A673 (cell line): ENCODE measurements around the gene RNF128. TPM values are rescaled to one million over a fixed set of nuclear protein-coding genes. Genes with fewer than 3 reads are reported as not detected.

Experiments used
- BruUV-seq: library from RNA; stranded (reverse); fragments of 400-500 nt; replicated peaks from 2 replicates; lab custom pipeline; 2021; lab: Mats Ljungman, UMichigan
- CTCF ChIA-PET: fragments of 300-600 bp; sonication (Branson Sonifier 250); formaldehyde crosslinking; loops from one replicate; lab custom pipeline; 2022; ENCODE audit warnings: antibody characterized with exemption; lab: Charles Lee
- POLR2A ChIA-PET: fragments of 300-600 bp; sonication (Branson Sonifier 250); formaldehyde crosslinking; loops from one replicate; lab custom pipeline; 2022; ENCODE audit warnings: antibody characterized with exemption; ENCODE audit not compliant: low non-redundant PET; lab: Charles Lee
- DNase-seq: peaks from one replicate; pipeline ENCODE4 v3.0.0-alpha.2; 2015; ENCODE audit warnings: low spot score
- H3K27ac ChIP-seq: fragments of 200-600 bp; sonication (generic); 2 replicates; pipeline ENCODE4 v1.5.1; 2016; ENCODE audit warnings: mixed run types, low read depth, mild to moderate bottlenecking, mixed read lengths, antibody characterized with exemption, low read length; ENCODE audit not compliant: poor library complexity, severe bottlenecking
- H3K27me3 ChIP-seq: fragments of 200-600 bp; sonication (generic); replicated peaks from 2 replicates; pipeline ENCODE4 v1.6.1; 2017; ENCODE audit warnings: mixed run types, low read depth, mild to moderate bottlenecking, mixed read lengths, antibody characterized with exemption, low read length; ENCODE audit not compliant: insufficient read depth, poor library complexity
- H3K36me3 ChIP-seq: fragments of 200-600 bp; sonication (generic); 2 replicates; pipeline ENCODE4 v1.6.1; 2016; ENCODE audit warnings: mixed run types, mild to moderate bottlenecking, mixed read lengths, antibody characterized with exemption, low read length; ENCODE audit not compliant: insufficient read depth, poor library complexity, severe bottlenecking
- H3K4me1 ChIP-seq: fragments of 200-600 bp; sonication (generic); 2 replicates; pipeline ENCODE4 v1.6.1; 2017; ENCODE audit warnings: mixed run types, mild to moderate bottlenecking, mixed read lengths, antibody characterized with exemption, low read length; ENCODE audit not compliant: insufficient read depth, poor library complexity, severe bottlenecking
- H3K4me3 ChIP-seq: fragments of 200-600 bp; sonication (generic); 2 replicates; pipeline ENCODE4 v1.5.1; 2016; ENCODE audit warnings: low read depth, mixed run types, mild to moderate bottlenecking, mixed read lengths, low read length; ENCODE audit not compliant: poor library complexity, severe bottlenecking
- H3K9me3 ChIP-seq: fragments of 200-600 bp; sonication (generic); 2 replicates; pipeline ENCODE4 v1.6.1; 2016; ENCODE audit warnings: mixed run types, low read depth, mild to moderate bottlenecking, mixed read lengths, antibody characterized with exemption, low read length; ENCODE audit not compliant: poor library complexity, severe bottlenecking
- EZH2 ChIP-seq: fragments of 200-600 bp; sonication (generic); IDR thresholded peaks from 2 replicates; pipeline ENCODE4 v1.6.1; 2017; ENCODE audit warnings: borderline replicate concordance, low read depth, mild to moderate bottlenecking, mixed read lengths, antibody characterized with exemption, low read length; ENCODE audit not compliant: poor library complexity, severe bottlenecking
- intact Hi-C: fragments of 100-400 bp; cut with micrococcal nuclease; formaldehyde crosslinking; loops from one replicate; pipeline ENCODE4 v1.10.0; 2022; ENCODE audit not compliant: unreplicated experiment
- total RNA-seq: library from RNA; stranded (reverse); gene quantifications from 2 replicates; pipeline ENCODE4 v1.2.3, GENCODE V29; 2021
- TF ChIP-seq, protein P1 (sequence below): fragments of 300-800, 200-600 bp; sonication (generic); conservative IDR thresholded peaks from 2 replicates; pipeline ENCODE4 v1.5.1; 2017; ENCODE audit warnings: low read depth, mild to moderate bottlenecking, antibody characterized with exemption, low read length, moderate library complexity, mixed read lengths

RNF128 gene
- total RNA-seq, 1 experiment from 2014 or later, result not detected

DNA sequence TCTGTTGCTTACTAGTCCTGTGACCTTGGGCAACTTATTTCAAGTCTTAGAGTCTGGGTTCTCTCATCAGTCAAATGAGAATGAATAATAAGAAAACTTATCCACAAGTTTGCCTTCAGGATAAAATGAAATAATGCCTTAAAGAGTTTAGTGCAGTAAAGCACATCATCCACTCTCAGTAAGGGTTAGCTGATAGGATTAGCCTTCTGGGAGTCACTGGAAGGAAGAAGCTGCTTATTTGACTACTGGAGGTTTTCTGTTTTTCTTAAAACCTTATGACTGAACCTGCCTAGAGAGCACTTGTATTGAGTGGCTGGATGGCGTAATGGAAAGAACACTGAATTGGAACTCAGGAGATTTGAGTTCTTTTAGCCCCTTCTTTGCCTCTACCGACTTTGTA is 1.8 kb downstream of the RNF128 start:
- intact Hi-C loops, result no loop called here
- Histone ChIP-seq H3K4me1 (no peaks in the 10 kb centered on the region), H3K36me3 (no peaks in the 10 kb centered on the region), H3K27me3 (peaks cover 61% of the 10 kb centered on the region), H3K27ac (no peak overlapping the region), H3K4me3 (no peak overlapping the region), H3K9me3 (no peaks in the 10 kb centered on the region)
- ChIA-PET CTCF (no interaction called here), POLR2A (no interaction called here)
- BruUV-seq, result no TSS peak
- TF ChIP-seq, protein P1, sequence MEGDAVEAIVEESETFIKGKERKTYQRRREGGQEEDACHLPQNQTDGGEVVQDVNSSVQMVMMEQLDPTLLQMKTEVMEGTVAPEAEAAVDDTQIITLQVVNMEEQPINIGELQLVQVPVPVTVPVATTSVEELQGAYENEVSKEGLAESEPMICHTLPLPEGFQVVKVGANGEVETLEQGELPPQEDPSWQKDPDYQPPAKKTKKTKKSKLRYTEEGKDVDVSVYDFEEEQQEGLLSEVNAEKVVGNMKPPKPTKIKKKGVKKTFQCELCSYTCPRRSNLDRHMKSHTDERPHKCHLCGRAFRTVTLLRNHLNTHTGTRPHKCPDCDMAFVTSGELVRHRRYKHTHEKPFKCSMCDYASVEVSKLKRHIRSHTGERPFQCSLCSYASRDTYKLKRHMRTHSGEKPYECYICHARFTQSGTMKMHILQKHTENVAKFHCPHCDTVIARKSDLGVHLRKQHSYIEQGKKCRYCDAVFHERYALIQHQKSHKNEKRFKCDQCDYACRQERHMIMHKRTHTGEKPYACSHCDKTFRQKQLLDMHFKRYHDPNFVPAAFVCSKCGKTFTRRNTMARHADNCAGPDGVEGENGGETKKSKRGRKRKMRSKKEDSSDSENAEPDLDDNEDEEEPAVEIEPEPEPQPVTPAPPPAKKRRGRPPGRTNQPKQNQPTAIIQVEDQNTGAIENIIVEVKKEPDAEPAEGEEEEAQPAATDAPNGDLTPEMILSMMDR, result no peak
- no peak for TF ChIP-seq EZH2
- no peak for DNase-seq

DNA sequence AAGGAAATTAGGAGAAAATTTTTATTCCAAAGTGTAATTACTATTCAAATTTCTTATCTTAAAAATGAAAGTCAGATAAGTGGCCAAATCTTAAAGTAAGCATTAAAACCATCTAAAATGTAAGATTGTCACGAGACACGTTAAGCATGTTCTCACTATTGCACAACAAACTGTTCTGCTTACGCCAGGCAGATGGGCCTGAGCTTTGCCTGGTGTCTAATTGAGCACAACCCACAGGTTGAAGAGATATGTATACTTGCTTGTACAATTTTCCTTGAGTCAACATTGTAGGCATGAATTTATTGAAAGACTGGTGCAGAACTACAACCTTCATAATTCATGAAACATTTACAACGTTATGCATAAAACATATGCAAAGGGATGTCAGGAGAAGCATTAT is 3.9 kb downstream of the RNF128 start:
- BruUV-seq, result no TSS peak
- Histone ChIP-seq H3K27ac (no peak overlapping the region), H3K9me3 (no peaks in the 10 kb centered on the region), H3K4me3 (no peak overlapping the region), H3K4me1 (no peaks in the 10 kb centered on the region), H3K36me3 (no peaks in the 10 kb centered on the region), H3K27me3 (peaks cover 65% of the 10 kb centered on the region)
- POLR2A ChIA-PET, result no interaction called here
- TF ChIP-seq EZH2, result no peak
- TF ChIP-seq, protein P1, result no peak
- no peak for DNase-seq
- CTCF ChIA-PET, result no interaction called here
- intact Hi-C loops, result no loop called here

DNA sequence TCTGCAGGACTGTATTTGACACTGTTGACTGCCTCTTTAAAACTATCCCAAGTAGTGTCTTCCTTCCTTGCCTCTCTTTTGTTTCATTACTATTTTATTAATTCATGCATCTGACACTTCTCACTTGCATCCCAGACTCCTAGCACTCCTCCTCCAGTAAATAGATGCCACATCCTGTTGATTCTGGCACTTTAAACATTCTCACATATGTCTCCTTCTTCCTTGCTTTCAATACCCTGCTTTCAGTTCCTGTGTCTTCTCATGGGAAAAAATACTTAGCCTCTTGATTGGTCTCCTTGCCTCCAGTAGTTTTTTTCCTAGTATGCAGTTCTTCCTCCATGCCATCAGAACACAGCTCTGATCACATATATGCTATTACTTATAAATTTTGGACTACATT is 5.1 kb downstream of the RNF128 start:
- POLR2A ChIA-PET, result no interaction called here
- Histone ChIP-seq H3K27ac (no peak overlapping the region), H3K36me3 (no peaks in the 10 kb centered on the region), H3K4me3 (no peak overlapping the region), H3K27me3 (peaks cover 59% of the 10 kb centered on the region), H3K4me1 (no peaks in the 10 kb centered on the region), H3K9me3 (no peaks in the 10 kb centered on the region)
- no peak for DNase-seq
- no peak for TF ChIP-seq EZH2
- TF ChIP-seq, protein P1, result no peak
- BruUV-seq, result no TSS peak
- CTCF ChIA-PET, result no interaction called here
- intact Hi-C loops, result no loop called here
